HS-27A (cell line): ENCODE results near the gene PGAP6.
"Not testable (repeated sequence)": the region's sequence is repeated elsewhere in the genome, so short reads cannot be mapped to it uniquely, and the experiment has no call there.

Experiments used
- DNase-seq: peaks from one replicate; pipeline ENCODE4 v3.0.0-alpha.2; 2012; ENCODE audit warnings: low read depth, missing footprints

Gene PGAP6

GRCh38 chr16:381789-382717 is at the start of gene PGAP6:
PGAP6 (minus strand) TSS chr16:381978; CDS start chr16:381821, 157 bp downstream.
- no peak for DNase-seq

GRCh38 chr16:430904-431303 is 49.1 kb upstream of the PGAP6 start:
- no peak for DNase-seq

DNA sequence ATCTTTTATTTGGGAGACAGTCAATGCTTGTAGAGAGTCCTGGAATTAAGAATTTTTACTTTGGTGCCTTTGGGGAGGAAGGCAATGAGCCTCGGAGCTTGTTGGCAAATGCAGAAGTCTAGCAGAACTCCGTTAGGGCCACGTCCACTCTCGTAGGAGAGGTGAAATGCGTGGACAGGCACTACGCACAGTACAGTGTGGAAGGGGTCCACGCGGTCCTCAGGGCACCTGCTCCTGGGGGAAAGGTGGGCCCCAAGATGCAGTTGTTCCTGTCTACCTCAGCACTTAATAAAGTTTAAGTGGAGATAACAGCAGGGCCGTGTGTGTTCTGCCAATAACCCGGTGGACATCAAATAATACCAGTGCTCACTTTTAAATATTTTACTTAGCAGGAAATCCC is 45.5 kb upstream of the PGAP6 start:
- DNase-seq, result no peak

DNA sequence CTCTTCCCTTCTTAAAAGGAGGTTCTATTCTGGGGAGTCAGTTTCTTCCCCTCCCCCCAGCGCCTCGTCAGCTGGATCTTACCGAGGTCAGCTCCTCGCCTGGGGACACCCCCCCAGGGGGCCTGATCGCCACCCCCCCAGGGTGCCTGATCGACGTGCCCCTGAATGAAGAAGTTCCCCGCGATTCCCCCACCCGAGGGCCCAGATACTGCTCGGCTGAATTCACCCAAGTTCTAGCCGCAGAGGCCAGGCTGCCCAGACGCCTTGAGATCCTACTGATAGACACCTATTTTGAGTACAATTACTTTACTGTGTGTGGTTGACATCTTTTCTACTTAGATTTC is 45.1 kb upstream of the PGAP6 start:
- DNase-seq, result no peak

DNA sequence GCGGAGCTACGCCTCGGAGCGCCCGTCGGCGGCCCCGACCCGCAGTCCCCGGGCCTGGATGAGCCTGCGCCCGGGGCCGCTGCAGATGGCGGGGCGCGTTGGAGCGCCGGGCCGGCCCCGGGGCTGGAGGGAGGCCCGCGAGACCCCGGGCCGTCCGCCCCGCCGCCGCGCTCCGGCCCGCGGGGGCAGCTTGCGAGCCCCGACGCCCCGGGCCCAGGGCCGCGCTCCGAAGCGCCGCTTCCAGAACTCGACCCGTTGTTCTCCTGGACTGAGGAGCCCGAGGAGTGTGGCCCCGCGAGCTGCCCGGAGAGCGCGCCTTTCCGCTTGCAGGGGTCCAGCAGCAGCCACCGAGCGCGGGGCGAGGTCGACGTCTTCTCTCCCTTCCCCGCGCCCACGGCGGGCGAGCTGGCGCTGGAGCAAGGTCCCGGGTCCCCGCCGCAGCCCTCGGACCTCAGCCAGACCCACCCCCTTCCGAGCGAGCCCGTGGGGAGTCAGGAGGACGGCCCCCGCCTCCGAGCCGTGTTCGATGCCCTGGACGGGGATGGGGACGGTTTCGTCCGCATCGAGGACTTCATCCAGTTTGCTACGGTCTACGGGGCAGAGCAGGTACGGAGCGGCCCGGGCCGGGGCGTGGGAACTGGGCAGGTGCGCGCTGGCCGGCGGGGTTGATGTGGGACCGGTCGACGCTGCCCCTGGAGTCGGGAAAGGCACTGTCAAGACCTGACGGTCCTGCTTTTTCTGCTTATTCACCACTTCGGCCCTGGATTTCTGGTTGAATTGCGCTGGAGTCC is 44.5 kb upstream of the PGAP6 start:
- no peak for DNase-seq

GRCh38 chr16:425740-426114 is 43.9 kb upstream of the PGAP6 start:
- no peak for DNase-seq

DNA sequence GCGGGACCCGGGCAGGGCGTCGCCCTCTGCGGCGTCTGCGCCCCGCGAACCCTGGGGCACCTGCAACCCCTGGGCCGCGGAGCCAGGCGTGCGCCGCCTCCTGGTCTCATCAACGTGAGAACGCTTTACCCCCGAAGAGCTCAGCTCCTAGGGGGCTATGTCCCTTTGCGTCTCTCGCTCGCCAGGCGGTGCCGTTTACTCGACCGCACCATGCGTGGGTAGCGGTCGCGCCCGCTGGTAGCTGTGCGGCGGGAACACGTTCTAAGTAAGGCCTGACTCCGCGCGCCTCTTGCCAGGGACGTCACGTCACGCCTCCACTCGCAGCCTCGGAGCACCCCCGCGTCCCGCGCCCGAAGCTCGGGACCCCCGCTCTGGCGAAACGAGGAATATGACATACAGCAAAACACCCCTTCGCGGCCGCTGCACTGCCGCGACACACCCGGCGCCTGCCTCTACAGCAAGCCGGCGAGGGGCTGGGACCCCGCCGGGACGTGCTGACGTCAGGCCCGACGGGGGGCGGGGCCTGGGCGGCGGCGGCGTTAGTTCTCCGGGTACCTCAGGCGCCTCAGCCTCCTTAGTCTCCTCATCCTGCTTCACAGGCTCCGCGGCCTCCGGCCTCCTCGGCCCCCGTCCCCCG is 43.4 kb upstream of the PGAP6 start, which contains the start of gene RAB11FIP3:
Gene RAB11FIP3, plus strand, starts transcription at position 568 of the 637 bp plus-strand sequence. CDS start 358 bp downstream, outside the sequence.
- DNase-seq, result peak; percentile 42

- DNase-seq, result no peak
These were observed 42.9 kb upstream of the PGAP6 start for GRCh38 chr16:424623-425081.

DNA sequence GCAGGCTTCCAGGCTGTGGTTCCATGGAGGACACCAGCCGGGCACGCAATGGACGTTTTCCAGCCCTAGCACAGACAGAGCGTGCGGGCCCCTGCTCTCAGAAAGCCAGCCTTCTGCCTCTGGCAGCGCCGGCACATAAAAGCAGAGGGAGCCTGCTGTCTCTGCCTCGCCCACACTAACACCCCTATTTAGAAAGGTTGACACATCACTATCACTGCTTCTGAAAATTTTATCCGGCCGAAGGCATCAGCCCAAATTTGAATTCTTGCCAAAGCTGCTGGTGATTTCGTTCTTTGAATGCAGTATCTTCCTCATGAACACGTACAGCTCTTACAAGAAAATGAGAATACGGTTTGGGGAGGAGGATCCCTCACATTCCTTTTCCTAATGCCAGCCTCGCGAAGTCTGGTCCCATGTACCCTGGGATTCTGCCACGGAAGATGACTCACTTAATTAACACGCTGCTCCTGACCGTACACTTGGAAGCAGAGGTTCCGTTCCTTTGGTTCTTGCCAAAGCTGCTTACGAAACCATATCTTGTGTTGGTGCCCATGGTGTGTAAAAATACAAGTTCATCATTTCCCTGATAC is 42.4 kb upstream of the PGAP6 start:
- peak; percentile 95 for DNase-seq

GRCh38 chr16:422179-422578 is 40.4 kb upstream of the PGAP6 start:
- DNase-seq, result not testable (repeated sequence)

DNA sequence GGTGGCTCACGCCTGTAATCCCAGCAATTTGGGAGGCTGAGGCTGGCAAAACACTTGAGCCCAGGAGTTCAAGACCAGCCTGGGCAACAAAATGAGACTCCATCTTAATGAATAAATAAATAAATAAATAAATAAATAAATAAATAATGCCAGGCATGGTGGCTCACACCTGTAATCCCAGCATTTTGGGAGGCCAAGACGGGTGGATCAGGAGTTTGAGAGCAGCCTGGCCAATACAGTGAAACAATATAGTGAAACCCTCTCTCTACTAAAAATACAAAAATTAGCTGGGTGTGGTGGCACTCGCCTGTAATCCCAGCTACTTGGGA is 33.4 kb upstream of the PGAP6 start:
- not testable (repeated sequence) for DNase-seq

- DNase-seq, result no peak
These were observed 32.8 kb upstream of the PGAP6 start for GRCh38 chr16:414395-415169.

- no peak for DNase-seq
These were observed 29.9 kb upstream of the PGAP6 start for GRCh38 chr16:411576-412265.

DNA sequence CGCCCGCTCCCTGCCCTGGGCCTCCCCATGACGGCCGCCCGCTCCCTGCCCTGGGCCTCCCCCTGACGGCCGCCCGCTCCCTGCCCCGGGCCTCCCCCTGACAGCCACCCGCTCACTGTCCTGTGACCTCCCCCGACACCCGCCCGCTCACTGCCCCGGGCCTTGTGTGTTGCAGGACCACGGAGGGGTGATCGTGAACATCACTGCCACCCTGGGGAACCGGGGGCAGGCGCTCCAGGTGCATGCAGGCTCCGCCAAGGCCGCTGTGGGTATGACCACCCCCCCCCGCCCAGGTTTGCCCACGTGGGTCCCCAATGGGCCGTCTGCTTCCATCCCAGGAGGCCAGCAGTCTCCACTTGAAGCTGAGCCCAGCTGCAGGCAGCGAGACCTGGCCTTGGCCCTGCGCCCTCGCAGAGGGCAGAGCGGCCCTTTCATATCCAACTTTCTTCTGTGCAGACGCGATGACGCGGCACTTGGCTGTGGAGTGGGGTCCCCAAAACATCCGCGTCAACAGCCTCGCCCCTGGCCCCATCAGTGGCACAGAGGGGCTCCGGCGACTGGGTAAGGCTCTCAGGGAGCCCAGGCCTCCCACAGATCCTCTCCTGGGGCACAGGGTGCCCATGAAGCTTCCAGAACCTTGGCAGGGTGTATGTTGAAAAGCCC is 28.9 kb upstream of the PGAP6 start:
- DNase-seq, result no peak

- no peak for DNase-seq
These were observed 25.5 kb upstream of the PGAP6 start for GRCh38 chr16:407253-407652.

DNA sequence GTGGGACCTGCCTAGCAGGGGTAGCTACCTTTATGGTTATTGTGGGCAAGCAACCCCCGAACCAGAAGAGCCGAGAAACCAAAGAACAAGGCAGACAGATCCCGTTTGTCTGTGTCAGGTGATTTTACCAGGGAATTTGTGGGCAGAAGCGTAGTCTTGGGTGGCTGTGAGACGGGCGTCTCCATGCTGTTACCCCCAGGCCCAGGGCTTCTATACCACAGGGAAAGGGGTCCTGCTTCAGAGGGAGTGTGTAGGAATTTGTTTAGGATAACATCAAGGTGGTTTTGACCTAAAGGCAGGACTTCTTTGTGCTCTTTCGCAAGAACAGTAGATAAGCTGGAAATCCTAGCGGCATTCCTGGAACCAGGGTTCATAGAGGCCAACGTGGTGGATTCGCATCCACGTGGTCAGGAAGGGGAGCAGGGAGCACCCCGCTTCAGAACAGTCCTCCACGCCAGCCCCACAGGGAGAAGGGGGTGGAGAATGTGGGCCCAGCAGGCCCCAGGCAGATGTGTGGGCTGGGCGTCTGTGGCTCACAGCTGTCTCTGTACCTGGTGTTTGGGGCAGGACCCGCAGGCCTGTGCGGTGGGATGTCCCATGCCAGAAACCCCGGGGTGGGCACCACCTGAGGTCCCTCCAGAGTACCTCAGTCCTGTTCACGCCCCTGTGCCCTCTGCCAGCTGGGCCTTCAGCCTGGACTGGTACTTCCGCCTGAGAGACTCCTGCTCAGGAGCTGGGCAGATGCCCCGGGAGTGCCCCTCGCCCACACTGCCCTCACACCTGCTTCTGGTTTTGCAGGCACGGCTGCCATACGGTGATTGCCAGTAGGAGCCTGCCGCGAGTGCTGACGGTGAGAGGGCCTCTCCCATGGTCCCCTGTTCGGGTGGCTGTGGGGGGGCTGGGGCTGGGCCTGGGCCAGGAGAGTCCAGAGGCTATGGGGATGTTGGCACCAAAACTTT is 24.0 kb upstream of the PGAP6 start:
- DNase-seq, result no peak

- no peak for DNase-seq
These were observed 23.3 kb upstream of the PGAP6 start for GRCh38 chr16:404971-405486.

GRCh38 chr16:401468-402348 is 19.9 kb upstream of the PGAP6 start, which contains the start of gene DECR2:
DECR2 (plus strand) TSS chr16:401885; CDS start chr16:401964, 79 bp downstream.
- DNase-seq, result peak; percentile 39
